SK-N-SH (cell line): ENCODE measurements around the gene LTF. TPM values are rescaled to one million over a fixed set of nuclear protein-coding genes. Genes with fewer than 3 reads are reported as not detected.

Experiments used
- CTCF ChIA-PET: fragments of 300-600, 350-600 bp; formaldehyde crosslinking; extraction: SDS; loops from one replicate; lab custom pipeline; 2021; lab: Yijun Ruan, JAX
- POLR2A ChIA-PET: fragments of 350-600 bp; sonication (Branson Sonifier 250); formaldehyde crosslinking; extraction: SDS; loops from one replicate; lab custom pipeline; 2020; ENCODE audit warnings: antibody characterized with exemption, inconsistent platforms; lab: Yijun Ruan, JAX
- DNase-seq: peaks from one replicate; pipeline ENCODE4 v3.0.0; 2012
- H2AFZ ChIP-seq: fragments of 200-600 bp; sonication (generic); 2 replicates; pipeline ENCODE4 v1.8.1; 2016; ENCODE audit warnings: antibody characterized with exemption, mild to moderate bottlenecking, low read depth
- H3F3A ChIP-seq: fragments of 200-600 bp; sonication (generic); replicated peaks from 2 replicates; pipeline ENCODE3; 2016; ENCODE audit warnings: antibody characterized with exemption, mild to moderate bottlenecking; ENCODE audit not compliant: insufficient read depth
- H3K27ac ChIP-seq, 2 experiments: fragments of 200-500 bp in 1 of 2; fragments of 200-600 bp in 1 of 2; sonication (Bioruptor generic) in 1 of 2; sonication (generic), shearing (Covaris generic) in 1 of 2; 2 replicates each; pipeline versions ENCODE4 v1.5.1 to v1.6.1; 2014 to 2016; ENCODE audit warnings: low read depth in 2 of 2, inconsistent platforms in 1 of 2, low read length in 1 of 2, mild to moderate bottlenecking in 1 of 2, mixed read lengths in 1 of 2
- H3K27me3 ChIP-seq: fragments of 200-600 bp; sonication (generic), shearing (Covaris generic); 2 replicates; pipeline ENCODE4 v1.6.1; 2016; ENCODE audit warnings: mixed run types; ENCODE audit not compliant: insufficient read depth
- H3K36me3 ChIP-seq, 2 experiments: fragments of 200-500 bp in 1 of 2; fragments of 200-600 bp in 1 of 2; sonication (Bioruptor generic) in 1 of 2; sonication (generic) in 1 of 2; replicated peaks in 1 of 2; 2 replicates each; pipeline versions ENCODE3 to v1.5.1; 2014 to 2016; ENCODE audit warnings: low read length in 1 of 2, mild to moderate bottlenecking in 1 of 2; ENCODE audit not compliant: insufficient read depth in 2 of 2, control insufficient read depth in 1 of 2
- H3K4me1 ChIP-seq, 2 experiments: fragments of 200-500 bp in 1 of 2; fragments of 200-600 bp in 1 of 2; sonication (Bioruptor generic) in 1 of 2; sonication (generic), shearing (Covaris generic) in 1 of 2; 2 replicates each; pipeline versions ENCODE4 v1.5.1 to v1.6.1; 2014 to 2016; ENCODE audit warnings: low read depth in 1 of 2, low read length in 1 of 2, mixed run types in 1 of 2; ENCODE audit not compliant: insufficient read depth in 2 of 2, control insufficient read depth in 1 of 2
- H3K4me2 ChIP-seq: fragments of 200-600 bp; sonication (generic), shearing (Covaris generic); 2 replicates; pipeline ENCODE4 v1.6.1; 2017; ENCODE audit warnings: mixed run types
- H3K4me3 ChIP-seq, 2 experiments: fragments of 200-500 bp in 1 of 2; fragments of 200-600 bp in 1 of 2; sonication (Bioruptor generic) in 1 of 2; sonication (generic), shearing (Covaris generic) in 1 of 2; 2 replicates each; pipeline versions ENCODE4 v1.5.1 to v1.8.1; 2014 to 2016; ENCODE audit warnings: low read depth in 2 of 2, inconsistent platforms in 1 of 2, low read length in 1 of 2, mild to moderate bottlenecking in 1 of 2, mixed read lengths in 1 of 2, moderate library complexity in 1 of 2
- H3K79me2 ChIP-seq: fragments of 200-600 bp; sonication (generic); 2 replicates; pipeline ENCODE4 v1.8.1; 2017; ENCODE audit warnings: mild to moderate bottlenecking; ENCODE audit not compliant: insufficient read depth
- H3K9ac ChIP-seq: fragments of 200-600 bp; sonication (generic); 2 replicates; pipeline ENCODE4 v1.6.1; 2017; ENCODE audit warnings: mixed run types
- H3K9me2 ChIP-seq: fragments of 200-600 bp; sonication (generic); 2 replicates; pipeline ENCODE4 v1.6.1; 2017; ENCODE audit warnings: mixed run types
- H3K9me3 ChIP-seq: fragments of 200-600 bp; sonication (generic); 2 replicates; pipeline ENCODE4 v1.6.1; 2017; ENCODE audit warnings: mixed run types, mild to moderate bottlenecking, moderate library complexity
- H4K20me1 ChIP-seq: fragments of 200-600 bp; sonication (generic); 2 replicates; pipeline ENCODE4 v1.6.1; 2017; ENCODE audit warnings: mild to moderate bottlenecking, mixed run types; ENCODE audit not compliant: insufficient read depth
- ELF1 ChIP-seq: IDR thresholded peaks from 2 replicates; pipeline ENCODE4 v1.4.0; 2012
- EP300 ChIP-seq, 2 experiments: IDR thresholded peaks; 2 replicates each; pipeline versions ENCODE4 v1.4.0 to v1.6.1; 2012; ENCODE audit warnings: borderline replicate concordance in 1 of 2, low read depth in 1 of 2, low read length in 1 of 2
- EZH2phosphoT487 ChIP-seq: fragments of 200-600 bp; sonication (generic); IDR thresholded peaks from 2 replicates; pipeline ENCODE4 v1.6.1; 2017; ENCODE audit warnings: low read depth, mixed run types, mild to moderate bottlenecking, antibody characterized with exemption, moderate library complexity, borderline replicate concordance
- FOSL2 ChIP-seq: IDR thresholded peaks from 2 replicates; pipeline ENCODE4 v1.4.0; 2012; ENCODE audit warnings: low read depth, mild to moderate bottlenecking, moderate library complexity, borderline replicate concordance
- FOXJ3 ChIP-seq: sonication (generic); formaldehyde crosslinking; IDR thresholded peaks from 2 replicates; pipeline ENCODE4 v1.5.1; 2020; ENCODE audit warnings: mild to moderate bottlenecking, missing genetic modification reagents
- FOXM1 ChIP-seq: IDR thresholded peaks from 2 replicates; pipeline ENCODE4 v1.4.0; 2012; ENCODE audit warnings: low read depth, mild to moderate bottlenecking
- GABPA ChIP-seq: IDR thresholded peaks from 2 replicates; pipeline ENCODE4 v1.4.0; 2012; ENCODE audit warnings: low read depth, mild to moderate bottlenecking
- GATA2 ChIP-seq: sonication (generic); formaldehyde crosslinking; IDR thresholded peaks from 2 replicates; pipeline ENCODE4 v1.5.0; 2020; ENCODE audit warnings: mild to moderate bottlenecking, missing genetic modification reagents
- IRF3 ChIP-seq: fragments of 150-350 bp; IDR thresholded peaks from 2 replicates; pipeline ENCODE4 v1.6.1; 2016; ENCODE audit warnings: mild to moderate bottlenecking, low read depth, low read length
- MEF2A ChIP-seq: IDR thresholded peaks from 2 replicates; pipeline ENCODE4 v1.4.0; 2012; ENCODE audit warnings: low read depth, borderline replicate concordance
- POLR2AphosphoS5 ChIP-seq: IDR thresholded peaks from 2 replicates; pipeline ENCODE4 v1.6.1; 2012; ENCODE audit warnings: low read depth, low read length
- RAD21 ChIP-seq: IDR thresholded peaks from 2 replicates; pipeline ENCODE4 v1.6.1; 2012; ENCODE audit warnings: mild to moderate bottlenecking, low read length
- RFX5 ChIP-seq: IDR thresholded peaks from 2 replicates; pipeline ENCODE4 v1.6.1; 2012; ENCODE audit warnings: mild to moderate bottlenecking, improper control_type of control experiment, low read length
- RXRA ChIP-seq: IDR thresholded peaks from 2 replicates; pipeline ENCODE4 v1.4.0; 2012; ENCODE audit warnings: low read depth, mild to moderate bottlenecking, borderline replicate concordance
- SIN3A ChIP-seq: IDR thresholded peaks from 2 replicates; pipeline ENCODE4 v1.6.1; 2012; ENCODE audit warnings: low read depth, mild to moderate bottlenecking, low read length, moderate library complexity, borderline replicate concordance
- TAF1 ChIP-seq: IDR thresholded peaks from 2 replicates; pipeline ENCODE4 v1.6.1; 2012; ENCODE audit warnings: low read depth, mild to moderate bottlenecking, low read length, moderate library complexity, borderline replicate concordance
- TCF12 ChIP-seq: IDR thresholded peaks from 2 replicates; pipeline ENCODE4 v1.4.0; 2012
- WGBS: methylation state at CpG from one replicate; pipeline ENCODE4 v1.1.6; 2017; ENCODE audit warnings: low lambda C conversion rate; 5-methylcytosine and 5-hydroxymethylcytosine counted together
- polyA plus RNA-seq, 3 experiments: library from polyadenylated mRNA; depleted of rRNA; stranded (reverse); fragments of >200 nt; gene quantifications; 2 replicates each; pipeline ENCODE4 v1.2.3, GENCODE V29; 2012
- TF ChIP-seq, protein P1 (sequence below): fragments of 150-350 bp; IDR thresholded peaks from 2 replicates; pipeline ENCODE4 v1.6.1; 2017; ENCODE audit warnings: antibody characterized with exemption, low read length, low read depth, borderline replicate concordance
- TF ChIP-seq, protein P2 (sequence below): fragments of 200-600 bp; sonication (generic); IDR thresholded peaks from 2 replicates; pipeline ENCODE4 v1.6.1; 2017; ENCODE audit warnings: antibody characterized with exemption, mild to moderate bottlenecking, moderate library complexity
- TF ChIP-seq, protein P3 (sequence below): IDR thresholded peaks from 2 replicates; pipeline ENCODE4 v1.4.0; 2012; ENCODE audit warnings: low read depth, borderline replicate concordance
- TF ChIP-seq, protein P4 (sequence below): IDR thresholded peaks from 2 replicates; pipeline ENCODE4; 2012

LTF gene
- polyA plus RNA-seq, 1 of the 3 experiments (the other 2 are of a cell fraction), result not detected

DNA sequence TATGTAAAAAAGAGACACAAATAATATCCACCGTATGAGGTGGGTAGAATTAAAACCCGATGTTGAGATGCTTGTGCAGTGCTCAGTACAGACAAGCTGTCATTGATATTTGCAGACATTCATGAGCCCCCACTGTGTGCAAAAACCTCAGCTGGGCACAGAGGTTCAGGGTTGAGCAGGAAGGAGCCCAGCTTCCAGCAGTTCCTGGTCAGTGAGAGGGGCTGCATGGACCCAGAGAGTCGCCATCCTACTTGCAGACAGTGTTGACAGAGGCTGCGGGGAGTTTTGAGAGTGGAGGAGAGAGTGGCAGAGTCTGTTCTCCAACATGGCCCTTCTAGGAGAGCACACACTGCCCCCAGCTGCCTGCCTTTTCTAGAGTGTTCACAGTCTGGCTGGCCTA lies 6.1 kb upstream of the LTF start (continued):
- TF ChIP-seq, protein P1, sequence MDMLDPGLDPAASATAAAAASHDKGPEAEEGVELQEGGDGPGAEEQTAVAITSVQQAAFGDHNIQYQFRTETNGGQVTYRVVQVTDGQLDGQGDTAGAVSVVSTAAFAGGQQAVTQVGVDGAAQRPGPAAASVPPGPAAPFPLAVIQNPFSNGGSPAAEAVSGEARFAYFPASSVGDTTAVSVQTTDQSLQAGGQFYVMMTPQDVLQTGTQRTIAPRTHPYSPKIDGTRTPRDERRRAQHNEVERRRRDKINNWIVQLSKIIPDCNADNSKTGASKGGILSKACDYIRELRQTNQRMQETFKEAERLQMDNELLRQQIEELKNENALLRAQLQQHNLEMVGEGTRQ, result no peak
- TF ChIP-seq, protein P2, sequence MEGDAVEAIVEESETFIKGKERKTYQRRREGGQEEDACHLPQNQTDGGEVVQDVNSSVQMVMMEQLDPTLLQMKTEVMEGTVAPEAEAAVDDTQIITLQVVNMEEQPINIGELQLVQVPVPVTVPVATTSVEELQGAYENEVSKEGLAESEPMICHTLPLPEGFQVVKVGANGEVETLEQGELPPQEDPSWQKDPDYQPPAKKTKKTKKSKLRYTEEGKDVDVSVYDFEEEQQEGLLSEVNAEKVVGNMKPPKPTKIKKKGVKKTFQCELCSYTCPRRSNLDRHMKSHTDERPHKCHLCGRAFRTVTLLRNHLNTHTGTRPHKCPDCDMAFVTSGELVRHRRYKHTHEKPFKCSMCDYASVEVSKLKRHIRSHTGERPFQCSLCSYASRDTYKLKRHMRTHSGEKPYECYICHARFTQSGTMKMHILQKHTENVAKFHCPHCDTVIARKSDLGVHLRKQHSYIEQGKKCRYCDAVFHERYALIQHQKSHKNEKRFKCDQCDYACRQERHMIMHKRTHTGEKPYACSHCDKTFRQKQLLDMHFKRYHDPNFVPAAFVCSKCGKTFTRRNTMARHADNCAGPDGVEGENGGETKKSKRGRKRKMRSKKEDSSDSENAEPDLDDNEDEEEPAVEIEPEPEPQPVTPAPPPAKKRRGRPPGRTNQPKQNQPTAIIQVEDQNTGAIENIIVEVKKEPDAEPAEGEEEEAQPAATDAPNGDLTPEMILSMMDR, result no peak
- TF ChIP-seq TAF1, result no peak
- no peak for TF ChIP-seq TCF12

GRCh38 chr3:46469680-46470357 lies 5.1 kb upstream of the LTF start:
- H3K9me2 ChIP-seq, result no peaks in the 10 kb centered on the region
- H4K20me1 ChIP-seq, result no peaks in the 10 kb centered on the region
- DNase-seq, result no peak
- H3K9me3 ChIP-seq, result no peaks in the 10 kb centered on the region; the same call in 1 of the 2 replicates
- POLR2A ChIA-PET, result no interaction called here
- H3K4me1 ChIP-seq, result no peaks in the 10 kb centered on the region; a peak in 1 of 4 replicates
- H3K4me2 ChIP-seq, result no peak overlapping the region
- no peaks in the 10 kb centered on the region for H3F3A ChIP-seq
- peaks cover 10% of the 10 kb centered on the region for H3K27me3 ChIP-seq
- no peaks in the 10 kb centered on the region for H3K79me2 ChIP-seq
- no peak overlapping the region for H3K27ac ChIP-seq
- 39% methylated on average over 2 of the region's 3 CpGs for WGBS
- no peak overlapping the region for H2AFZ ChIP-seq
- no peak overlapping the region for H3K9ac ChIP-seq
- H3K4me3 ChIP-seq, result no peak overlapping the region
- H3K36me3 ChIP-seq, result no peaks in the 10 kb centered on the region
- TF ChIP-seq RFX5 (no peak), GABPA (no peak), RXRA (no peak), FOSL2 (no peak), IRF3 (no peak), POLR2AphosphoS5 (no peak), FOXM1 (no peak), SIN3A (no peak), RAD21 (no peak), FOXJ3 (CRISPR knock-in tag) (no peak), GATA2 (CRISPR knock-in tag) (no peak), MEF2A (no peak), EZH2phosphoT487 (no peak), ELF1 (no peak), TCF12 (no peak), EP300 (IDR thresholded peaks at IDR 0.05; ENCODE audit: borderline replicate concordance in 1 of 2, low read depth in 1 of 2, low read length in 1 of 2) (no peak)
- TF ChIP-seq, protein P3, sequence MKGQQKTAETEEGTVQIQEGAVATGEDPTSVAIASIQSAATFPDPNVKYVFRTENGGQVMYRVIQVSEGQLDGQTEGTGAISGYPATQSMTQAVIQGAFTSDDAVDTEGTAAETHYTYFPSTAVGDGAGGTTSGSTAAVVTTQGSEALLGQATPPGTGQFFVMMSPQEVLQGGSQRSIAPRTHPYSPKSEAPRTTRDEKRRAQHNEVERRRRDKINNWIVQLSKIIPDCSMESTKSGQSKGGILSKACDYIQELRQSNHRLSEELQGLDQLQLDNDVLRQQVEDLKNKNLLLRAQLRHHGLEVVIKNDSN, result no peak
- TF ChIP-seq, protein P4, sequence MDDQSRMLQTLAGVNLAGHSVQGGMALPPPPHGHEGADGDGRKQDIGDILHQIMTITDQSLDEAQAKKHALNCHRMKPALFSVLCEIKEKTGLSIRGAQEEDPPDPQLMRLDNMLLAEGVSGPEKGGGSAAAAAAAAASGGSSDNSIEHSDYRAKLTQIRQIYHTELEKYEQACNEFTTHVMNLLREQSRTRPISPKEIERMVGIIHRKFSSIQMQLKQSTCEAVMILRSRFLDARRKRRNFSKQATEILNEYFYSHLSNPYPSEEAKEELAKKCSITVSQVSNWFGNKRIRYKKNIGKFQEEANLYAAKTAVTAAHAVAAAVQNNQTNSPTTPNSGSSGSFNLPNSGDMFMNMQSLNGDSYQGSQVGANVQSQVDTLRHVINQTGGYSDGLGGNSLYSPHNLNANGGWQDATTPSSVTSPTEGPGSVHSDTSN, result no peak
- TF ChIP-seq, protein P2, result no peak
- CTCF ChIA-PET, result interaction anchor here (1.1 to 11.6 kb wide), 3 partner anchors 15 to 20 kb away, joined by 5 to 77 read pairs (median 7); no protein-coding TSS in a partner anchor
